IMR-90 (cell line): ENCODE measurements around the gene LIPE. TPM values are rescaled to one million over a fixed set of nuclear protein-coding genes. Genes with fewer than 3 reads are reported as not detected.

Source experiments
- ATAC-seq: fragments of 200-7000 bp; cut with Tn5 transposase; 2 replicates; pipeline ENCODE4 v1.9.1; 2020; ENCODE audit warnings: low read depth, mild to moderate bottlenecking, moderate library complexity
- BruUV-seq: library from RNA; stranded (reverse); fragments of 400-500 nt; replicated peaks from 2 replicates; lab custom pipeline; 2021; lab: Mats Ljungman, UMichigan
- CTCF ChIA-PET: fragments of 300-600 bp; formaldehyde crosslinking; extraction: SDS; loops from one replicate; lab custom pipeline; 2021; ENCODE audit warnings: antibody characterized with exemption; lab: Yijun Ruan, JAX
- POLR2A ChIA-PET: fragments of 300-600 bp; sonication (Branson Sonifier 250); formaldehyde crosslinking; loops from one replicate; lab custom pipeline; 2022; ENCODE audit warnings: antibody characterized with exemption; ENCODE audit not compliant: unreplicated experiment; lab: Charles Lee
- DNase-seq: peaks from one replicate; pipeline ENCODE4 v3.0.0; 2013
- H2AFZ ChIP-seq: replicated peaks from 2 replicates; pipeline ENCODE3; 2013; ENCODE audit warnings: low read length, mild to moderate bottlenecking; ENCODE audit not compliant: poor library complexity
- H2AK5ac ChIP-seq: 2 replicates; pipeline ENCODE4 v1.6.1; 2013; ENCODE audit warnings: low read depth, low read length, inconsistent platforms
- H2AK9ac ChIP-seq: replicated peaks from 2 replicates; pipeline ENCODE3; 2013; ENCODE audit warnings: mild to moderate bottlenecking, low read depth, low read length, moderate library complexity; ENCODE audit not compliant: poor library complexity
- H2BK120ac ChIP-seq: 2 replicates; pipeline ENCODE4 v1.6.1; 2013; ENCODE audit warnings: low read depth, low read length, inconsistent platforms
- H2BK15ac ChIP-seq: 3 replicates; pipeline ENCODE4 v1.6.1; 2013; ENCODE audit warnings: low read depth, low read length, inconsistent platforms
- H2BK20ac ChIP-seq: 2 replicates; pipeline ENCODE4 v1.6.1; 2013; ENCODE audit warnings: low read depth, mild to moderate bottlenecking, inconsistent platforms, low read length, moderate library complexity
- H2BK5ac ChIP-seq: 2 replicates; pipeline ENCODE4 v1.6.1; 2013; ENCODE audit warnings: mild to moderate bottlenecking, low read depth, low read length, inconsistent platforms; ENCODE audit not compliant: poor library complexity, severe bottlenecking
- H3K14ac ChIP-seq: replicated peaks from 2 replicates; pipeline ENCODE4 v1.6.1; 2013; ENCODE audit warnings: low read depth, low read length, inconsistent platforms
- H3K18ac ChIP-seq: 2 replicates; pipeline ENCODE4 v1.6.1; 2013; ENCODE audit warnings: low read depth, low read length, control low read depth
- H3K23ac ChIP-seq: 2 replicates; pipeline ENCODE4 v1.6.1; 2013; ENCODE audit warnings: low read depth, low read length, inconsistent platforms
- H3K27ac ChIP-seq: 2 replicates; pipeline ENCODE4 v1.5.1; 2013; ENCODE audit warnings: mild to moderate bottlenecking, control low read depth, low read length; ENCODE audit not compliant: insufficient read depth
- H3K27me3 ChIP-seq: 2 replicates; pipeline ENCODE4 v1.6.1; 2013; ENCODE audit warnings: low read length; ENCODE audit not compliant: control insufficient read depth, insufficient read depth
- H3K36me3 ChIP-seq: 2 replicates; pipeline ENCODE4 v1.6.1; 2013; ENCODE audit warnings: low read length, mixed read lengths; ENCODE audit not compliant: control insufficient read depth, insufficient read depth
- H3K4ac ChIP-seq: 2 replicates; pipeline ENCODE4 v1.6.1; 2013; ENCODE audit warnings: low read depth, low read length, inconsistent platforms
- H3K4me1 ChIP-seq: 2 replicates; pipeline ENCODE4 v1.6.1; 2013; ENCODE audit warnings: low read length, mixed read lengths; ENCODE audit not compliant: control insufficient read depth, insufficient read depth
- H3K4me2 ChIP-seq: 2 replicates; pipeline ENCODE4 v1.6.1; 2013; ENCODE audit warnings: low read depth, mild to moderate bottlenecking, control low read depth, low read length, moderate library complexity
- H3K4me3 ChIP-seq: 2 replicates; pipeline ENCODE4 v1.5.1; 2013; ENCODE audit warnings: low read depth, mild to moderate bottlenecking, control low read depth, low read length, moderate library complexity; ENCODE audit not compliant: insufficient read depth
- H3K56ac ChIP-seq: 2 replicates; pipeline ENCODE4 v1.6.1; 2013; ENCODE audit warnings: low read length, inconsistent platforms; ENCODE audit not compliant: insufficient read depth; ENCODE audit errors: extremely low read depth
- H3K79me1 ChIP-seq, 2 experiments: 2 replicates each; pipeline ENCODE4 v1.6.1; 2013; ENCODE audit warnings: low read length in 2 of 2, inconsistent platforms in 1 of 2, low read depth in 1 of 2
- H3K9ac ChIP-seq: 2 replicates; pipeline ENCODE4 v1.6.1; 2013; ENCODE audit warnings: low read depth, low read length, control low read depth
- H3K9me1 ChIP-seq: 2 replicates; pipeline ENCODE4 v1.6.1; 2013; ENCODE audit warnings: low read length, inconsistent platforms; ENCODE audit not compliant: insufficient read depth
- H3K9me3 ChIP-seq: 2 replicates; pipeline ENCODE4 v1.6.1; 2013; ENCODE audit warnings: low read length; ENCODE audit not compliant: control insufficient read depth, insufficient read depth
- H4K20me1 ChIP-seq: 2 replicates; pipeline ENCODE4 v1.6.1; 2013; ENCODE audit warnings: low read length, inconsistent platforms; ENCODE audit not compliant: insufficient read depth
- H4K5ac ChIP-seq: 2 replicates; pipeline ENCODE4 v1.6.1; 2013; ENCODE audit warnings: mild to moderate bottlenecking, low read depth, low read length, control low read depth
- H4K8ac ChIP-seq, 2 experiments: 2 replicates each; pipeline ENCODE4 v1.6.1; 2013; ENCODE audit warnings: low read depth in 2 of 2, low read length in 2 of 2, control low read depth in 1 of 2, inconsistent platforms in 1 of 2
- H4K91ac ChIP-seq: 2 replicates; pipeline ENCODE4 v1.6.1; 2013; ENCODE audit warnings: low read depth, low read length, inconsistent platforms; ENCODE audit not compliant: insufficient read depth
- BHLHE40 ChIP-seq: fragments of 150-350 bp; IDR thresholded peaks from 2 replicates; pipeline ENCODE4 v1.6.1; 2016; ENCODE audit warnings: mild to moderate bottlenecking, low read depth, low read length
- CEBPB ChIP-seq: IDR thresholded peaks from 2 replicates; pipeline ENCODE4 v1.6.1; 2012; ENCODE audit warnings: low read depth, low read length, improper control_type of control experiment
- CHD1 ChIP-seq: IDR thresholded peaks from 2 replicates; pipeline ENCODE4 v1.6.1; 2012; ENCODE audit warnings: low read depth, low read length, improper control_type of control experiment
- FOS ChIP-seq: fragments of 150-350 bp; IDR thresholded peaks from 2 replicates; pipeline ENCODE4 v1.6.1; 2016; ENCODE audit warnings: low read depth, low read length
- MAFK ChIP-seq: IDR thresholded peaks from 2 replicates; pipeline ENCODE4 v1.6.1; 2012; ENCODE audit warnings: low read depth, low read length, improper control_type of control experiment
- MXI1 ChIP-seq: IDR thresholded peaks from 2 replicates; pipeline ENCODE4 v1.6.1; 2012; ENCODE audit warnings: low read depth, mild to moderate bottlenecking, low read length, moderate library complexity, borderline replicate concordance
- NFE2L2 ChIP-seq: fragments of 150-350 bp; IDR thresholded peaks from 2 replicates; pipeline ENCODE4 v1.6.1; 2016; ENCODE audit warnings: low read depth, mild to moderate bottlenecking, low read length
- POLR2A ChIP-seq: IDR thresholded peaks from 2 replicates; pipeline ENCODE4 v1.6.1; 2012; ENCODE audit warnings: mild to moderate bottlenecking, low read depth, low read length
- RAD21 ChIP-seq: IDR thresholded peaks from 2 replicates; pipeline ENCODE4 v1.6.1; 2012; ENCODE audit warnings: low read length, improper control_type of control experiment
- RCOR1 ChIP-seq: IDR thresholded peaks from 2 replicates; pipeline ENCODE4 v1.6.1; 2012; ENCODE audit warnings: mild to moderate bottlenecking, low read length, improper control_type of control experiment; ENCODE audit not compliant: insufficient replicate concordance
- RFX5 ChIP-seq: IDR thresholded peaks from 2 replicates; pipeline ENCODE4 v1.8.0; 2012; ENCODE audit warnings: low read depth, mild to moderate bottlenecking, low read length, moderate library complexity
- SMC3 ChIP-seq: fragments of 150-350 bp; IDR thresholded peaks from 2 replicates; pipeline ENCODE4 v1.6.1; 2016; ENCODE audit warnings: low read depth, mild to moderate bottlenecking, antibody characterized with exemption, low read length, moderate library complexity
- USF2 ChIP-seq: fragments of 150-350 bp; IDR thresholded peaks from 2 replicates; pipeline ENCODE4 v1.6.1; 2017; ENCODE audit warnings: mild to moderate bottlenecking, antibody characterized with exemption, low read length, low read depth
- WGBS, 2 experiments: methylation state at CpG; one replicate each; pipeline versions ENCODE4 v1.1.5 to v1.1.7; 2013; ENCODE audit warnings: missing lambda C conversion rate in 2 of 2; ENCODE audit not compliant: insufficient read length in 1 of 2; ENCODE audit errors: extremely low coverage in 2 of 2; 5-methylcytosine and 5-hydroxymethylcytosine counted together
- dilution Hi-C: fragments of 300-500 bp; cut with HindIII; formaldehyde crosslinking; loops from one replicate; pipeline ENCODE4 v1.14.3; 2018; ENCODE audit warnings: low sequenced_read_pairs; ENCODE audit not compliant: unreplicated experiment
- in situ Hi-C: fragments of 300-500 bp; cut with MboI; formaldehyde crosslinking; loops from 3 replicates; pipeline ENCODE4 v1.14.3; 2019; ENCODE audit warnings: low sequenced_read_pairs, inconsistent platforms, mixed read lengths
- intact Hi-C: fragments of 100-400 bp; cut with micrococcal nuclease; formaldehyde crosslinking; loops from 2 replicates; pipeline ENCODE4 v1.10.0; 2022
- polyA plus RNA-seq, 3 experiments: library from polyadenylated mRNA; depleted of rRNA; stranded (reverse); fragments of >200 nt; gene quantifications; 2 replicates each; pipeline ENCODE4 v1.2.3, GENCODE V29; 2012; ENCODE audit warnings: low replicate concordance in 1 of 3
- total RNA-seq: library from RNA; depleted of rRNA; stranded (reverse); fragments of >200 nt; gene quantifications from 2 replicates; pipeline ENCODE4 v1.2.3, GENCODE V29; 2012
- TF ChIP-seq, protein P1 (sequence below): fragments of 150-350 bp; IDR thresholded peaks from 2 replicates; pipeline ENCODE4 v1.6.1; 2016; ENCODE audit warnings: low read depth, mild to moderate bottlenecking, low read length, moderate library complexity, borderline replicate concordance
- TF ChIP-seq, protein P2 (sequence below): conservative IDR thresholded peaks from 2 replicates; pipeline ENCODE4 v1.5.1; 2012; ENCODE audit warnings: mild to moderate bottlenecking, low read depth, low read length, improper control_type of control experiment

Gene LIPE
- total and polyA plus RNA-seq, 2 of the 4 experiments (the other 2 are of a cell fraction), result 1.1 to 5.4 TPM

- Histone ChIP-seq H2BK5ac (no peak overlapping the region), H3K18ac (no peak overlapping the region), H3K23ac (no peak overlapping the region), H3K9ac (no peak overlapping the region), H3K9me1 (peaks cover 3% of the 10 kb centered on the region; the same call in 1 of the 2 replicates), H2AK9ac (no peak overlapping the region), H4K91ac (no peak overlapping the region), H2BK15ac (no peak overlapping the region), H3K4me1 (no peaks in the 10 kb centered on the region), H3K79me1 (no peaks in the 10 kb centered on the region), H3K9me3 (no peaks in the 10 kb centered on the region), H2AK5ac (no peak overlapping the region), H3K36me3 (no peaks in the 10 kb centered on the region), H3K27ac (no peak overlapping the region), H4K8ac (no peak overlapping the region), H3K27me3 (no peaks in the 10 kb centered on the region), H2BK20ac (no peak overlapping the region), H3K4me3 (no peak overlapping the region), H3K56ac (no peak overlapping the region), H4K20me1 (no peaks in the 10 kb centered on the region), H2AFZ (no peak overlapping the region), H3K4me2 (no peak overlapping the region), H2BK120ac (no peak overlapping the region), H4K5ac (no peak overlapping the region), H3K14ac (no peak overlapping the region), H3K4ac (no peak overlapping the region)
- in situ Hi-C loops (no loop called here), intact Hi-C loops (no loop called here), dilution Hi-C loops (no loop called here)
- ChIA-PET POLR2A (interaction anchor here (0.6 kb wide), 1 partner anchor 179 kb away, joined by 5 read pairs; no protein-coding TSS in a partner anchor), CTCF (no interaction called here)
- no peak for ATAC-seq
- WGBS, 2 experiments, result no CpG with 5 or more reads among the region's 1 CpG
- BruUV-seq, result no TSS peak
- TF ChIP-seq SMC3 (no peak), RAD21 (no peak), USF2 (no peak), FOS (no peak), RCOR1 (no peak), CHD1 (no peak), MXI1 (no peak), MAFK (no peak), RFX5 (no peak), BHLHE40 (no peak), POLR2A (no peak), NFE2L2 (no peak), CEBPB (no peak)
- TF ChIP-seq, protein P1, sequence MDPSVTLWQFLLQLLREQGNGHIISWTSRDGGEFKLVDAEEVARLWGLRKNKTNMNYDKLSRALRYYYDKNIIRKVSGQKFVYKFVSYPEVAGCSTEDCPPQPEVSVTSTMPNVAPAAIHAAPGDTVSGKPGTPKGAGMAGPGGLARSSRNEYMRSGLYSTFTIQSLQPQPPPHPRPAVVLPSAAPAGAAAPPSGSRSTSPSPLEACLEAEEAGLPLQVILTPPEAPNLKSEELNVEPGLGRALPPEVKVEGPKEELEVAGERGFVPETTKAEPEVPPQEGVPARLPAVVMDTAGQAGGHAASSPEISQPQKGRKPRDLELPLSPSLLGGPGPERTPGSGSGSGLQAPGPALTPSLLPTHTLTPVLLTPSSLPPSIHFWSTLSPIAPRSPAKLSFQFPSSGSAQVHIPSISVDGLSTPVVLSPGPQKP, result no peak
- TF ChIP-seq, protein P2, sequence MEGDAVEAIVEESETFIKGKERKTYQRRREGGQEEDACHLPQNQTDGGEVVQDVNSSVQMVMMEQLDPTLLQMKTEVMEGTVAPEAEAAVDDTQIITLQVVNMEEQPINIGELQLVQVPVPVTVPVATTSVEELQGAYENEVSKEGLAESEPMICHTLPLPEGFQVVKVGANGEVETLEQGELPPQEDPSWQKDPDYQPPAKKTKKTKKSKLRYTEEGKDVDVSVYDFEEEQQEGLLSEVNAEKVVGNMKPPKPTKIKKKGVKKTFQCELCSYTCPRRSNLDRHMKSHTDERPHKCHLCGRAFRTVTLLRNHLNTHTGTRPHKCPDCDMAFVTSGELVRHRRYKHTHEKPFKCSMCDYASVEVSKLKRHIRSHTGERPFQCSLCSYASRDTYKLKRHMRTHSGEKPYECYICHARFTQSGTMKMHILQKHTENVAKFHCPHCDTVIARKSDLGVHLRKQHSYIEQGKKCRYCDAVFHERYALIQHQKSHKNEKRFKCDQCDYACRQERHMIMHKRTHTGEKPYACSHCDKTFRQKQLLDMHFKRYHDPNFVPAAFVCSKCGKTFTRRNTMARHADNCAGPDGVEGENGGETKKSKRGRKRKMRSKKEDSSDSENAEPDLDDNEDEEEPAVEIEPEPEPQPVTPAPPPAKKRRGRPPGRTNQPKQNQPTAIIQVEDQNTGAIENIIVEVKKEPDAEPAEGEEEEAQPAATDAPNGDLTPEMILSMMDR, result no peak
- DNase-seq, result no peak
Observed at GRCh38 chr19:42431486-42431885, 4.3 kb upstream of the LIPE start.
